ENCODE data around the gene QPRT.
"Not testable (repeated sequence)": the region's sequence is repeated elsewhere in the genome, so short reads cannot be mapped to it uniquely, and the experiment has no call there.

GRCh38 chr16:29667322-29667610 is 11.7 kb upstream of the QPRT start:
- TF ChIP-seq EZH2phosphoT487 (IDR thresholded peaks at IDR 0.05; ENCODE audit: borderline replicate concordance); POLR2A (IDR thresholded peaks at IDR 0.05; ENCODE audit: borderline replicate concordance, extremely low read depth, insufficient read depth, insufficient read length); CTCF (IDR thresholded peaks at IDR 0.05 in 2 of 3, conservative IDR thresholded peaks at IDR 0.05 in 1 of 3; ENCODE audit: borderline replicate concordance in 1 of 3, insufficient read depth in 1 of 3, low read depth in 2 of 3, low read length in 2 of 3); YY1 (IDR thresholded peaks at IDR 0.05; ENCODE audit: extremely low read depth, insufficient replicate concordance, low read depth, low read length); RAD21 (IDR thresholded peaks at IDR 0.05; ENCODE audit: low read depth); ZBTB33 (IDR thresholded peaks at IDR 0.05; ENCODE audit: extremely low read depth, insufficient replicate concordance, low read length); JUND (IDR thresholded peaks at IDR 0.05): not testable (repeated sequence)

Measured in HCT116 (cell line).